SK-N-SH treated with all-trans-retinoic acid at 6 μM for 48 hours (cell line): ENCODE results near the gene AGBL5.

Source experiments
- ARNTL ChIP-seq: fragments of 450-650 bp; formaldehyde crosslinking; IDR thresholded peaks from 2 replicates; pipeline ENCODE4 v1.5.0; 2020; ENCODE audit warnings: low read depth, mild to moderate bottlenecking, moderate library complexity, borderline replicate concordance
- CSDC2 ChIP-seq: fragments of 250-450 bp; sonication (Bioruptor Pico); IDR thresholded peaks from 2 replicates; pipeline ENCODE4 v1.5.0; 2020; ENCODE audit warnings: mild to moderate bottlenecking, moderate library complexity
- ESRRG ChIP-seq: fragments of 250-450 bp; sonication (Bioruptor Pico); IDR thresholded peaks from 2 replicates; pipeline ENCODE4 v1.6.1; 2021; ENCODE audit warnings: mild to moderate bottlenecking
- GLIS3 ChIP-seq: fragments of 250-450 bp; sonication (Bioruptor Pico); IDR thresholded peaks from 2 replicates; pipeline ENCODE4 v1.5.0; 2020; ENCODE audit warnings: mild to moderate bottlenecking, moderate library complexity
- PPARA ChIP-seq: fragments of 250-450 bp; sonication (Bioruptor Pico); IDR thresholded peaks from 2 replicates; pipeline ENCODE4 v1.5.0; 2020; ENCODE audit warnings: mild to moderate bottlenecking, borderline replicate concordance
- SNAI2 ChIP-seq: fragments of 250-450 bp; sonication (Bioruptor Pico); IDR thresholded peaks from 2 replicates; pipeline ENCODE4 v1.5.0; 2020; ENCODE audit warnings: mild to moderate bottlenecking, moderate library complexity
- TOX ChIP-seq: fragments of 250-450 bp; sonication (Bioruptor Pico); IDR thresholded peaks from 2 replicates; pipeline ENCODE4 v1.8.0; 2021; ENCODE audit warnings: mild to moderate bottlenecking, moderate library complexity, borderline replicate concordance
- ZFP3 ChIP-seq: fragments of 250-450 bp; sonication (Bioruptor Pico); IDR thresholded peaks from 2 replicates; pipeline ENCODE4 v1.5.0; 2020; ENCODE audit warnings: mild to moderate bottlenecking, moderate library complexity
- ZFP30 ChIP-seq: fragments of 450-650 bp; formaldehyde crosslinking; IDR thresholded peaks from 2 replicates; pipeline ENCODE4 v1.5.0; 2022; ENCODE audit warnings: mild to moderate bottlenecking, moderate library complexity
- ZNF565 ChIP-seq: fragments of 450-650 bp; formaldehyde crosslinking; conservative IDR thresholded peaks from 2 replicates; pipeline ENCODE4 v1.5.0; 2020; ENCODE audit warnings: low read depth, mild to moderate bottlenecking, moderate library complexity
- ZNF70 ChIP-seq: fragments of 450-650 bp; formaldehyde crosslinking; IDR thresholded peaks from 2 replicates; pipeline ENCODE4 v1.5.0; 2020; ENCODE audit warnings: mild to moderate bottlenecking, moderate library complexity
- ZNF8 ChIP-seq: fragments of 450-650 bp; formaldehyde crosslinking; IDR thresholded peaks from 2 replicates; pipeline ENCODE4 v1.5.0; 2020; ENCODE audit warnings: mild to moderate bottlenecking, moderate library complexity
- TF ChIP-seq, protein P1 (sequence below): fragments of 250-450 bp; sonication (Bioruptor Pico); IDR thresholded peaks from 2 replicates; pipeline ENCODE4 v1.8.0; 2020; ENCODE audit warnings: mild to moderate bottlenecking, moderate library complexity, borderline replicate concordance

DNA sequence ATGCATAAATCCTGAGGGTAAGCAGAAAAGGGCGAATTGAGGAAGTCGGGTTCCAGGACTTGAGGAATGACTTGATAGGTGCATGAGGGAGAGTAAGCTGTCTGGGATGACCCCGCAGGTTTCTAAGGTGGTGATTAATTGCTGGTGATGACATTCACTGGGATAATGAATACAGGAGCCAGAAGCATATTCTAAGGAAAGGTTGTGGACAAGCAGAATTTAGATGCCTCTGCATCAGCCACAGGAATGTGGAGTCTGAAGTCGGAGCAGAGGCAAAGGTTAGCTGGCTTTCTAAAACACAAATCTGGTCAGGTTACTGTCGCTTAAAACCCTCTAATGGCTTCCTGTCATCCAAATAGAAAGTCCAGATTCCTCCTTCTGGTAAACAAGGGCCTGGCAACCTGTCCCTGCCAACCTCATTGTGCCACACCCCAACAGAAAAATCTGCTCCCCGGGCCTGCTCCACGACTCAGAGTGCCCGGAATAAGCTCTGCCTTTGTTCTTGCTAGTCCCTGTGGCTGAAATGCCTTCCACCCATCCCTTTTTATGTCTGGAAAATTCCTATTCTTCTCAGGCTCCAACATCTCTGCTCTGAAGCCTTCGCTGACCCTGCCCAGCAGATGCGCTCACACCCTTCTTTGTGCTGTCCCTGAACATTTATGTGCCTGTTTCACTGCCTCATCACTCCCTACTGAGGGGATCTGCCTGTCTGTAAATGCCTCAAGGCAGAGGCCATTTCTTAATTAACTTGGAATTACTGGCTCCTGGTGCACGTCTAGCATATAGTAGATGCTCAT is 30.0 kb upstream of the AGBL5 start:
- TF ChIP-seq ZFP30 (CRISPR knock-in tag): no peak
- no peak for TF ChIP-seq CSDC2 (CRISPR knock-in tag)
- no peak for TF ChIP-seq ZFP3 (CRISPR knock-in tag)
- TF ChIP-seq, protein P1, sequence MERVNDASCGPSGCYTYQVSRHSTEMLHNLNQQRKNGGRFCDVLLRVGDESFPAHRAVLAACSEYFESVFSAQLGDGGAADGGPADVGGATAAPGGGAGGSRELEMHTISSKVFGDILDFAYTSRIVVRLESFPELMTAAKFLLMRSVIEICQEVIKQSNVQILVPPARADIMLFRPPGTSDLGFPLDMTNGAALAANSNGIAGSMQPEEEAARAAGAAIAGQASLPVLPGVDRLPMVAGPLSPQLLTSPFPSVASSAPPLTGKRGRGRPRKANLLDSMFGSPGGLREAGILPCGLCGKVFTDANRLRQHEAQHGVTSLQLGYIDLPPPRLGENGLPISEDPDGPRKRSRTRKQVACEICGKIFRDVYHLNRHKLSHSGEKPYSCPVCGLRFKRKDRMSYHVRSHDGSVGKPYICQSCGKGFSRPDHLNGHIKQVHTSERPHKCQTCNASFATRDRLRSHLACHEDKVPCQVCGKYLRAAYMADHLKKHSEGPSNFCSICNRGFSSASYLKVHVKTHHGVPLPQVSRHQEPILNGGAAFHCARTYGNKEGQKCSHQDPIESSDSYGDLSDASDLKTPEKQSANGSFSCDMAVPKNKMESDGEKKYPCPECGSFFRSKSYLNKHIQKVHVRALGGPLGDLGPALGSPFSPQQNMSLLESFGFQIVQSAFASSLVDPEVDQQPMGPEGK: no peak
- TF ChIP-seq ESRRG (CRISPR knock-in tag): no peak
- TF ChIP-seq PPARA: no peak
- no peak for TF ChIP-seq ARNTL
- TF ChIP-seq ZNF565 (CRISPR knock-in tag): no peak
- TF ChIP-seq ZNF8 (CRISPR knock-in tag): no peak
- TF ChIP-seq TOX: no peak
- no peak for TF ChIP-seq ZNF70 (CRISPR knock-in tag)
- no peak for TF ChIP-seq SNAI2 (CRISPR knock-in tag)
- TF ChIP-seq GLIS3 (CRISPR knock-in tag): no peak
